ENCODE measurements around the gene ZNF598. TPM values are rescaled to one million over a fixed set of nuclear protein-coding genes. Genes with fewer than 3 reads are reported as not detected.
A peak's percentile ranks its signal among the peaks of the same experiment; 100 is the strongest.

ZNF598 gene
- total and polyA plus RNA-seq, 2 of the 13 experiments (the other 11 are each of a cell fraction or from before 2014, with no cell fraction given) = 13.5 to 14.2 TPM

- TF ChIP-seq, protein P1, sequence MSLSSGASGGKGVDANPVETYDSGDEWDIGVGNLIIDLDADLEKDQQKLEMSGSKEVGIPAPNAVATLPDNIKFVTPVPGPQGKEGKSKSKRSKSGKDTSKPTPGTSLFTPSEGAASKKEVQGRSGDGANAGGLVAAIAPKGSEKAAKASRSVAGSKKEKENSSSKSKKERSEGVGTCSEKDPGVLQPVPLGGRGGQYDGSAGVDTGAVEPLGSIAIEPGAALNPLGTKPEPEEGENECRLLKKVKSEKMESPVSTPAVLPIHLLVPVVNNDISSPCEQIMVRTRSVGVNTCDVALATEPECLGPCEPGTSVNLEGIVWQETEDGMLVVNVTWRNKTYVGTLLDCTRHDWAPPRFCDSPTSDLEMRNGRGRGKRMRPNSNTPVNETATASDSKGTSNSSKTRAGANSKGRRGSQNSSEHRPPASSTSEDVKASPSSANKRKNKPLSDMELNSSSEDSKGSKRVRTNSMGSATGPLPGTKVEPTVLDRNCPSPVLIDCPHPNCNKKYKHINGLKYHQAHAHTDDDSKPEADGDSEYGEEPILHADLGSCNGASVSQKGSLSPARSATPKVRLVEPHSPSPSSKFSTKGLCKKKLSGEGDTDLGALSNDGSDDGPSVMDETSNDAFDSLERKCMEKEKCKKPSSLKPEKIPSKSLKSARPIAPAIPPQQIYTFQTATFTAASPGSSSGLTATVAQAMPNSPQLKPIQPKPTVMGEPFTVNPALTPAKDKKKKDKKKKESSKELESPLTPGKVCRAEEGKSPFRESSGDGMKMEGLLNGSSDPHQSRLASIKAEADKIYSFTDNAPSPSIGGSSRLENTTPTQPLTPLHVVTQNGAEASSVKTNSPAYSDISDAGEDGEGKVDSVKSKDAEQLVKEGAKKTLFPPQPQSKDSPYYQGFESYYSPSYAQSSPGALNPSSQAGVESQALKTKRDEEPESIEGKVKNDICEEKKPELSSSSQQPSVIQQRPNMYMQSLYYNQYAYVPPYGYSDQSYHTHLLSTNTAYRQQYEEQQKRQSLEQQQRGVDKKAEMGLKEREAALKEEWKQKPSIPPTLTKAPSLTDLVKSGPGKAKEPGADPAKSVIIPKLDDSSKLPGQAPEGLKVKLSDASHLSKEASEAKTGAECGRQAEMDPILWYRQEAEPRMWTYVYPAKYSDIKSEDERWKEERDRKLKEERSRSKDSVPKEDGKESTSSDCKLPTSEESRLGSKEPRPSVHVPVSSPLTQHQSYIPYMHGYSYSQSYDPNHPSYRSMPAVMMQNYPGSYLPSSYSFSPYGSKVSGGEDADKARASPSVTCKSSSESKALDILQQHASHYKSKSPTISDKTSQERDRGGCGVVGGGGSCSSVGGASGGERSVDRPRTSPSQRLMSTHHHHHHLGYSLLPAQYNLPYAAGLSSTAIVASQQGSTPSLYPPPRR (CRISPR knock-in tag; IDR thresholded peaks at IDR 0.05; ENCODE audit: borderline replicate concordance) = peak; percentile 65; the same call in 1 of the 2 replicates
- peak; percentile 100 for TF ChIP-seq HNRNPL (IDR thresholded peaks at IDR 0.05; ENCODE audit: low read depth, low read length)
- peak; percentile 81 for TF ChIP-seq SAP130 (CRISPR knock-in tag; IDR thresholded peaks at IDR 0.05; ENCODE audit: low read depth)
- TF ChIP-seq ETV6 (CRISPR knock-in tag; conservative IDR thresholded peaks at IDR 0.05) = 0 out of 2 replicates have a peak, but pooled peaks have one; percentile 42
- TF ChIP-seq ZNF740 (CRISPR knock-in tag; IDR thresholded peaks at IDR 0.05) = no peak; the same call in 1 of the 2 replicates
- peak; percentile 99 for TF ChIP-seq CBFB (CRISPR knock-in tag; IDR thresholded peaks at IDR 0.05)
- TF ChIP-seq ZNF749 (CRISPR knock-in tag; IDR thresholded peaks at IDR 0.05; ENCODE audit: borderline replicate concordance) = 0 out of 2 replicates have a peak, but pooled peaks have one; percentile 61
- TF ChIP-seq CREM (IDR thresholded peaks at IDR 0.05) = peak; percentile 46; the same call in 1 of the 2 replicates
- TF ChIP-seq CREM (CRISPR knock-in tag; IDR thresholded peaks at IDR 0.05) = no peak
- TF ChIP-seq SNRNP70 (IDR thresholded peaks at IDR 0.05; ENCODE audit: low read depth, low read length) = no peak
- no peak for TF ChIP-seq ARNT (IDR thresholded peaks at IDR 0.05)
- no peak for TF ChIP-seq SP140L (CRISPR knock-in tag; IDR thresholded peaks at IDR 0.05; ENCODE audit: borderline replicate concordance)
- 0 out of 2 replicates have a peak, but pooled peaks have one; percentile 60 for TF ChIP-seq KLF6 (CRISPR knock-in tag; IDR thresholded peaks at IDR 0.05)
- TF ChIP-seq HNF4A (CRISPR knock-in tag; IDR thresholded peaks at IDR 0.05) = peak; percentile 66
- no peak for TF ChIP-seq TCF7L2 (IDR thresholded peaks at IDR 0.05; ENCODE audit: low read depth, low read length)
- peak; percentile 88 for TF ChIP-seq THAP11 (CRISPR knock-in tag; IDR thresholded peaks at IDR 0.05)
- peak; percentile 73 for TF ChIP-seq THAP9 (CRISPR knock-in tag; IDR thresholded peaks at IDR 0.05; ENCODE audit: borderline replicate concordance)
- TF ChIP-seq CC2D1A (CRISPR knock-in tag; IDR thresholded peaks at IDR 0.05) = 0 out of 2 replicates have a peak, but pooled peaks have one; percentile 51
- no peak for TF ChIP-seq ZNF562 (CRISPR knock-in tag; IDR thresholded peaks at IDR 0.05; ENCODE audit: borderline replicate concordance)
- TF ChIP-seq TIGD3 (CRISPR knock-in tag; IDR thresholded peaks at IDR 0.05; ENCODE audit: borderline replicate concordance) = no peak
Measured at GRCh38 chr16:2035431-2036199, 26.0 kb upstream of the ZNF598 start (continued).

Data from HepG2 (cell line).